ENCODE measurements around the gene CHGA.

DNA sequence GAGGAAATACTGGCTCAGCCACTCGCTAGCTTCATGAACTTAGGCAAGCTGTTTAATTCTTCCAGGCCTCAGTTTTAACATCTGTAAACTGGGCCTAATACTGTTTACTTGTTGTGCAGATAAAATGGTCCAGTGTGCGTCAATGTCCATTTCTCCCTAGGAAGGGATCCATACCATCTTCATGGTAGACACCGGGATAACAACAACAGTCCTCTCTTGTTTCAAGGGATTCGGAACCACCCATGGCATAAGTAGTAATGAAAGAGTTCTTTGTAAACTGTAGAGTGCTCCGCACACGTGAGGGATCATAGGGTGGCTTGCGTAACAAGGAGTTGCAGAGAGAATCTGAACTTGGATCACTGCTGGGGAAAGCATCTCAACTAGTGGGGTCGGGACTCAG, 17.3 kb upstream of the CHGA start:
- TF ChIP-seq EZH2 (IDR thresholded peaks at IDR 0.05; ENCODE audit: borderline replicate concordance) (no peak), EZH2phosphoT487 (IDR thresholded peaks at IDR 0.05; ENCODE audit: low read depth, severe bottlenecking, unreplicated experiment) (no peak)
- TF ChIP-seq, protein P1, sequence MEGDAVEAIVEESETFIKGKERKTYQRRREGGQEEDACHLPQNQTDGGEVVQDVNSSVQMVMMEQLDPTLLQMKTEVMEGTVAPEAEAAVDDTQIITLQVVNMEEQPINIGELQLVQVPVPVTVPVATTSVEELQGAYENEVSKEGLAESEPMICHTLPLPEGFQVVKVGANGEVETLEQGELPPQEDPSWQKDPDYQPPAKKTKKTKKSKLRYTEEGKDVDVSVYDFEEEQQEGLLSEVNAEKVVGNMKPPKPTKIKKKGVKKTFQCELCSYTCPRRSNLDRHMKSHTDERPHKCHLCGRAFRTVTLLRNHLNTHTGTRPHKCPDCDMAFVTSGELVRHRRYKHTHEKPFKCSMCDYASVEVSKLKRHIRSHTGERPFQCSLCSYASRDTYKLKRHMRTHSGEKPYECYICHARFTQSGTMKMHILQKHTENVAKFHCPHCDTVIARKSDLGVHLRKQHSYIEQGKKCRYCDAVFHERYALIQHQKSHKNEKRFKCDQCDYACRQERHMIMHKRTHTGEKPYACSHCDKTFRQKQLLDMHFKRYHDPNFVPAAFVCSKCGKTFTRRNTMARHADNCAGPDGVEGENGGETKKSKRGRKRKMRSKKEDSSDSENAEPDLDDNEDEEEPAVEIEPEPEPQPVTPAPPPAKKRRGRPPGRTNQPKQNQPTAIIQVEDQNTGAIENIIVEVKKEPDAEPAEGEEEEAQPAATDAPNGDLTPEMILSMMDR (IDR thresholded peaks at IDR 0.05; ENCODE audit: poor library complexity), result no peak

Measured in hepatocyte (in vitro differentiated cells).